HFF-Myc (cell line): ENCODE measurements around the gene ACTRT2.

Experiments used
- DNase-seq: peaks from one replicate; pipeline ENCODE4 v3.0.0-alpha.2; 2011; ENCODE audit warnings: low read depth; ENCODE audit errors: extremely low read depth
- H3K4me3 ChIP-seq: replicated peaks from 2 replicates; pipeline ENCODE4 v1.5.1; 2011; ENCODE audit warnings: low read depth, mild to moderate bottlenecking, control low read depth, low read length
- TF ChIP-seq, protein P1 (sequence below): IDR thresholded peaks from 2 replicates; pipeline ENCODE4 v1.5.1; 2012; ENCODE audit warnings: mild to moderate bottlenecking, low read depth, low read length, control low read depth; ENCODE audit errors: missing control alignments

The ACTRT2 gene

DNA sequence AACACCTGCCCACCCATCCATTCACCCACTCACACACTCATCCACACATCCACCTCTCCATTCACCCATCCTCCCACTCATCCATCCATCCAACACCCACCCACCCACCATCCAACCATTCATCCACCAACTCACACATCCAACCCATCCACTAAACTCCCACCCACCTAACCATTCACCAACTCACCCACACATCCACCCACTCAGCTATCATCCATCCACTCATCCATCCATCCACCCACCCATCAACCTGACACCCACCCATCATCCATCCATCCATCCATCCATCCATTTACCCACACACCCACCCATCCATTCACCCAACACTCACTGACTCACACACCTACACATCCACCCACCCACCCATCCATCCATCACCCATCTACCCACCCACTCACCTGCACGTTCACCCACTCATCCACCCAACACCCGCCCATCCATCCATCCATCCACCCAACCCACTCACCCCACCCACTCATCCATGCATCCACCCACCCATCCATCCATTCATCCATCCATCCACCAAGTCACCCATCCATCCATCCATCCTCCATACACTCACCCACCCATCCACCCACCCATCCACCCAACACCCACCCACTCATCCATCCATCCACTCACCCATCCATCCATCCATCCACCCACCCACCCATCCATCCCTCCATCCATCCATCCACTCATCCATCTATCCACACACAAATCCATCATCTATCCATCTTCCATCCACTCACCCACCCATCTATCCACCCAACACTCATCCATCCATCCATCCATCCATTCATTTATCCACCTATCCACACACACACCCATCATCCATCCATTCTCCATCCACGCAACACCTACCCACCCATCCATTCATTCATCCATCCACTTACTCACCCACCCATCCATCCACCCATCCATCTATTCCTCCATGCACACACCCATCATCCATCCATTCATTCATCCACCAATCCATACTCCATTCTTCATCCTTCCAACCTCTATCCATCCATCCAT lies 30.3 kb downstream of the ACTRT2 start:
- H3K4me3 ChIP-seq: no peak overlapping the region
- DNase-seq: no peak
- TF ChIP-seq, protein P1, sequence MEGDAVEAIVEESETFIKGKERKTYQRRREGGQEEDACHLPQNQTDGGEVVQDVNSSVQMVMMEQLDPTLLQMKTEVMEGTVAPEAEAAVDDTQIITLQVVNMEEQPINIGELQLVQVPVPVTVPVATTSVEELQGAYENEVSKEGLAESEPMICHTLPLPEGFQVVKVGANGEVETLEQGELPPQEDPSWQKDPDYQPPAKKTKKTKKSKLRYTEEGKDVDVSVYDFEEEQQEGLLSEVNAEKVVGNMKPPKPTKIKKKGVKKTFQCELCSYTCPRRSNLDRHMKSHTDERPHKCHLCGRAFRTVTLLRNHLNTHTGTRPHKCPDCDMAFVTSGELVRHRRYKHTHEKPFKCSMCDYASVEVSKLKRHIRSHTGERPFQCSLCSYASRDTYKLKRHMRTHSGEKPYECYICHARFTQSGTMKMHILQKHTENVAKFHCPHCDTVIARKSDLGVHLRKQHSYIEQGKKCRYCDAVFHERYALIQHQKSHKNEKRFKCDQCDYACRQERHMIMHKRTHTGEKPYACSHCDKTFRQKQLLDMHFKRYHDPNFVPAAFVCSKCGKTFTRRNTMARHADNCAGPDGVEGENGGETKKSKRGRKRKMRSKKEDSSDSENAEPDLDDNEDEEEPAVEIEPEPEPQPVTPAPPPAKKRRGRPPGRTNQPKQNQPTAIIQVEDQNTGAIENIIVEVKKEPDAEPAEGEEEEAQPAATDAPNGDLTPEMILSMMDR: no peak

DNA sequence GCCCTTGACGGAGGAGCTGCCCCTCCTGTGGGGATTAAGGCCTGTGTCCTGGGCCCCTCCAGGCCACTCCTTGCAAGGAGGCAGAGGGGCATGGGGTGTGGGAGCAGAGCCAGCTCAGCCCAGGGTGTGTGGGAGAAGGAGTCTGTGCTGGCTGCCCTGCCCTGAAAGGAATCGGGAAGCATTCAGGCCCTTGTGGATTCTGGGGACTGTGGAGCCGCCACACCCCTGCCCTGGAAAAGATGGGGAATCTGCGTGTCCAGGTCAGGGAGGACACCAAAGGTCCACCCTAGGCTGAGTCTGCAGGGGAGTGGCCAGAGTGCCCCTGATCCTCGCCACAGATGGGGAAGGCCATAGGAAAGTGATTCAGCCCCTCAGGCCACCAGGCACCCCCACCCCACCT lies 31.2 kb downstream of the ACTRT2 start:
- TF ChIP-seq, protein P1: no peak
- no peak overlapping the region for H3K4me3 ChIP-seq
- no peak for DNase-seq

DNA sequence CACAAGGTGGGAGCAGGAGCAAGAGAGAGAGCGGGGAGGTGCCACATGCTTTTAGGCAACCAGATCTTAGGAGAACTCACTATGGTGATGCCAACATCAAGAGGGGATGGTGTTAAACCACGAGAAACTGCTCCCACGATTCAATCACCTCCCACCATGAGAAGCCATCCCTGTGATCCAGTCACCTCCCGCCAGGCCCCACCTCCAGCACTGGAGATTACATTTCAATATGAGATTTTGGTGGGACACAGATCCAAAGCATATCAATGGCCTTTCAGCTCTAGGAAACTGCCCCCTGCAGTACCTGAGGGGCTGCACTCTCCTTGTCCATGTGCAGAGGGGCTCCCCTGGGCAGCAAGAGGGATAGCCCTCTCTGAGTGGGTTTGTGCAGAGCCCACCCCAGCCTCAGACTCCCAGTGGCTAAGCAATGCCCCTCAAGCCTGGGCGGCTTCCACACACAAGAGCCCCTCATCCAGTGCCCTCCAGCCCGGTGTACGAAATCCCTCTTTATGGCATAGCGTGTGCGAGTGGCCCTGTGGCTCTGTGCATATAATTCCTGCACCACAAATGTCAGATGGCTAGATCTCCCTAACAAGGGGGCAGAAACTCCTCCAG lies 32.2 kb downstream of the ACTRT2 start:
- DNase-seq: no peak
- H3K4me3 ChIP-seq: no peak overlapping the region
- TF ChIP-seq, protein P1: no peak

DNA sequence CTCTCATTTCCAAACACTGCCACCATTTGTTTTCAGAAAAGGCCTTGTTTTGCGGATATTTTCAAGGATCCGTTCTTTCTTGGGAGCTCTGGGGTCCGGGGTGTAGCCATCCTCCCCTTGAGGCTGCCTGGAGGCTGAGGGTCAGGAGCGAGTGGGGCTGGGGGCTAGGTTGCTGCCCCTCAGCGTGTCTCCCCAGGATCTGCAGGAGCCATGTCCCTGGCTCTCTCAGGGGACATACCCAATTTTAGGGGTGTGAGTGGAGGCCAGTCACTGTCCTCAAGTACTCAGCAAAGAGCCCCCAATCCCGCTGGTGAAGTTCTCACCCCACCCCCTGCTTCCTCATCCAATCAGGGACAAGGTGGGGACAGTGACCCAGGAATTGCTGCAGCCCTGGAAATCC lies 32.7 kb downstream of the ACTRT2 start:
- TF ChIP-seq, protein P1: no peak
- no peak for DNase-seq
- H3K4me3 ChIP-seq: no peak overlapping the region

DNA sequence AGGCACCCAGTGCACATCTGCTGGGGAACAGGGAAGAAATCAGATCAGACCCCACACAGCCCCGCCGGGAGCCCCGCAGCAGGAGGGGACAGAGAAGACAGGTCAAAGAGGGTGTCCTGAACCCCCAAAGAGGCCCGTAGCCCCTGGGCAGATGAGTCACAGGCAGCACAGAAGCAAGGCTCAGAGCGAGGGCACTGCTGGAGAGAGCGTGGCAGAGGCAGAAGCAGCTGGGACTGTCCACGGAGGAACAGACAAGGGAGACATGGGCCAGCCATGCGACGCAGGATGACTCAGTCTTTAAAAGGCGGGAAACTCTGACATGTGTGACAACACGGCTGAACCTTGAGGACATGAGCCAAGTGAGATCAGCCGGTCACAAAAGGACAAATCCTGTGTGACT lies 33.2 kb downstream of the ACTRT2 start:
- TF ChIP-seq, protein P1: no peak
- H3K4me3 ChIP-seq: no peak overlapping the region
- no peak for DNase-seq

DNA sequence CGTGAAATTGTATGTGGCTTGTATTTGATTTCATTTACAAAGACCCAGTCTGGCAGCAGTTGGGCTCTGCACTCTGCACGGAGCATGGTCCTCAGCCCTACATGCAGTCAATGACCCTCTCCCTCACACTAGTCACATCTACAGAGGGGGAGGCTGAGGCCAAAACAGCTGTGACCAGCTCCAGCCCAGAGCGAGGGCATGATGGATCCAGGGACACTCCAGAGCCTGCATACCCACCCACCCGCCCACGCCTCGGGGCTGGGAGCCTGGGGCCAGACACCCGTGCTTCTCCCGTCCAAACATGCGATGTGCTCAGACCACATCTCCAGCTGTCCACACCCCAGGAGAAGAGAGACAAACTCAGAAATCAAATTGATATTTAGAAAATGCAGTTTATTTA lies 33.8 kb downstream of the ACTRT2 start:
- H3K4me3 ChIP-seq: no peak overlapping the region
- no peak for DNase-seq
- TF ChIP-seq, protein P1: no peak
